Calu3 (cell line): ENCODE results near the gene DRP2. TPM values are rescaled to one million over a fixed set of nuclear protein-coding genes. Genes with fewer than 3 reads are reported as not detected.
A peak's percentile ranks its signal among the peaks of the same experiment; 100 is the strongest.

Experiments
- BruUV-seq: library from RNA; stranded (reverse); fragments of 400-500 nt; replicated peaks from 2 replicates; lab custom pipeline; 2021; lab: Mats Ljungman, UMichigan
- CTCF ChIA-PET: fragments of 300-600 bp; sonication (Branson Sonifier 250); formaldehyde crosslinking; loops from one replicate; lab custom pipeline; 2022; ENCODE audit warnings: antibody characterized with exemption; lab: Charles Lee
- DNase-seq: peaks from one replicate; pipeline ENCODE4 v3.0.0; 2022
- H3K27ac Mint-ChIP-seq: one replicate; pipeline ENCODE4 v1.8.0; 2022; ENCODE audit warnings: mixed read lengths; ENCODE audit not compliant: unreplicated experiment
- H3K27me3 Mint-ChIP-seq: one replicate; pipeline ENCODE4 v1.8.0; 2022; ENCODE audit warnings: mixed read lengths; ENCODE audit not compliant: unreplicated experiment
- H3K36me3 Mint-ChIP-seq: one replicate; pipeline ENCODE4 v1.8.0; 2022; ENCODE audit warnings: mild to moderate bottlenecking, moderate library complexity, mixed read lengths; ENCODE audit not compliant: insufficient read depth, unreplicated experiment
- H3K4me1 Mint-ChIP-seq: one replicate; pipeline ENCODE4 v1.8.0; 2022; ENCODE audit warnings: mild to moderate bottlenecking, low read depth, mixed read lengths; ENCODE audit not compliant: unreplicated experiment
- H3K4me3 Mint-ChIP-seq: one replicate; pipeline ENCODE4 v1.8.0; 2022; ENCODE audit warnings: mild to moderate bottlenecking, low read depth, moderate library complexity, mixed read lengths; ENCODE audit not compliant: unreplicated experiment
- H3K9me3 Mint-ChIP-seq: one replicate; pipeline ENCODE4 v1.8.0; 2022; ENCODE audit warnings: low read depth, mixed read lengths; ENCODE audit not compliant: unreplicated experiment
- CTCF ChIP-seq: fragments of 200-600 bp; IDR thresholded peaks from one replicate; pipeline ENCODE4 v1.8.0; 2022; ENCODE audit warnings: antibody characterized with exemption; ENCODE audit not compliant: unreplicated experiment
- intact Hi-C: fragments of 100-400 bp; cut with micrococcal nuclease; formaldehyde crosslinking; loops from one replicate; pipeline ENCODE4 v1.10.0; 2022; ENCODE audit not compliant: unreplicated experiment
- total RNA-seq: library from RNA; stranded (reverse); gene quantifications from 2 replicates; pipeline ENCODE4 v1.2.3, GENCODE V29; 2022

Gene DRP2
- total RNA-seq, 1 experiment from 2014 or later: 0.66 TPM

GRCh38 chrX:101230636-101231035 is 11.1 kb downstream of the DRP2 start:
- Mint-ChIP-seq H3K9me3 (no peaks in the 10 kb centered on the region), H3K27ac (peak overlapping the region; percentile 57), H3K4me1 (no peaks in the 10 kb centered on the region), H3K36me3 (no peaks in the 10 kb centered on the region), H3K4me3 (no peak overlapping the region), H3K27me3 (peaks cover 43% of the 10 kb centered on the region)
- CTCF ChIA-PET: no interaction called here
- no peak for TF ChIP-seq CTCF
- intact Hi-C loops: no loop called here
- no TSS peak for BruUV-seq
- DNase-seq: no peak

- Mint-ChIP-seq H3K36me3 (no peaks in the 10 kb centered on the region), H3K4me1 (no peaks in the 10 kb centered on the region), H3K9me3 (no peaks in the 10 kb centered on the region), H3K4me3 (no peak overlapping the region), H3K27ac (peak overlapping the region; percentile 57), H3K27me3 (peaks cover 47% of the 10 kb centered on the region)
- intact Hi-C loops: no loop called here
- CTCF ChIA-PET: no interaction called here
- BruUV-seq: no TSS peak
- no peak for DNase-seq
- no peak for TF ChIP-seq CTCF
Measured at GRCh38 chrX:101231080-101231479, 11.5 kb downstream of the DRP2 start.

GRCh38 chrX:101232316-101232715 is 12.7 kb downstream of the DRP2 start:
- Mint-ChIP-seq H3K9me3 (no peaks in the 10 kb centered on the region), H3K27me3 (peaks cover 51% of the 10 kb centered on the region), H3K4me3 (no peak overlapping the region), H3K4me1 (no peaks in the 10 kb centered on the region), H3K36me3 (no peaks in the 10 kb centered on the region), H3K27ac (no peak overlapping the region)
- CTCF ChIA-PET: no interaction called here
- TF ChIP-seq CTCF: no peak
- intact Hi-C loops: no loop called here
- DNase-seq: no peak
- no TSS peak for BruUV-seq

GRCh38 chrX:101237041-101237440 is 17.5 kb downstream of the DRP2 start:
- no peaks in the 10 kb centered on the region for H3K36me3 Mint-ChIP-seq
- CTCF ChIA-PET: no interaction called here

More at GRCh38 chrX:101237041-101237440, 17.5 kb downstream of the DRP2 start:
- Mint-ChIP-seq H3K27me3 (peaks cover 43% of the 10 kb centered on the region), H3K4me1 (no peaks in the 10 kb centered on the region), H3K27ac (no peak overlapping the region), H3K9me3 (no peaks in the 10 kb centered on the region), H3K4me3 (no peak overlapping the region)
- TF ChIP-seq CTCF: no peak
- no peak for DNase-seq
- intact Hi-C loops: no loop called here
- no TSS peak for BruUV-seq
